HG02943 (cell line): ENCODE results near the gene SLC49A4.

Experiments used
- ATAC-seq: cut with Tn5 transposase; IDR thresholded peaks from one replicate; pipeline ENCODE4 v1.9.1; 2021; ENCODE audit warnings: mild to moderate bottlenecking, low read depth, moderate library complexity; ENCODE audit not compliant: unreplicated experiment

Gene SLC49A4

GRCh38 chr3:122843604-122844003 lies 48.7 kb downstream of the SLC49A4 start:
- no peak for ATAC-seq

- no peak for ATAC-seq
Observed at GRCh38 chr3:122857019-122857418, 62.1 kb downstream of the SLC49A4 start.

GRCh38 chr3:122858373-122858772 lies 63.5 kb downstream of the SLC49A4 start:
- no peak for ATAC-seq

- no peak for ATAC-seq
Observed at GRCh38 chr3:122859021-122859805, 64.3 kb downstream of the SLC49A4 start.

GRCh38 chr3:122862381-122862780 lies 67.5 kb downstream of the SLC49A4 start:
- no peak for ATAC-seq

GRCh38 chr3:122864498-122864897 lies 69.6 kb downstream of the SLC49A4 start:
- no peak for ATAC-seq

- ATAC-seq, result no peak
Observed at GRCh38 chr3:122868322-122868721, 73.5 kb downstream of the SLC49A4 start.

- no peak for ATAC-seq
Observed at GRCh38 chr3:122873741-122874515, 79.1 kb downstream of the SLC49A4 start.

- no peak for ATAC-seq
Observed at GRCh38 chr3:122875547-122876127, 80.8 kb downstream of the SLC49A4 start.

- ATAC-seq, result no peak
Observed at GRCh38 chr3:122880173-122880572, 85.3 kb downstream of the SLC49A4 start.

- no peak for ATAC-seq
Observed at GRCh38 chr3:122880624-122881023, 85.8 kb downstream of the SLC49A4 start.

GRCh38 chr3:122882361-122882947 lies 87.6 kb downstream of the SLC49A4 start:
- ATAC-seq, result no peak

GRCh38 chr3:122886251-122886650 lies 91.4 kb downstream of the SLC49A4 start:
- ATAC-seq, result no peak

- ATAC-seq, result no peak
Observed at GRCh38 chr3:122886946-122887345, 92.1 kb downstream of the SLC49A4 start.

GRCh38 chr3:122890077-122890719 lies 95.3 kb downstream of the SLC49A4 start:
- no peak for ATAC-seq

GRCh38 chr3:122890720-122891220 lies 95.9 kb downstream of the SLC49A4 start:
- no peak for ATAC-seq

GRCh38 chr3:122892118-122892960 lies 97.5 kb downstream of the SLC49A4 start:
- no peak for ATAC-seq

GRCh38 chr3:122893282-122893681 lies 98.4 kb downstream of the SLC49A4 start:
- no peak for ATAC-seq
